Prostate gland (tissue), 2 donors: ENCODE measurements around the gene MAGI2.

Experiments used
- POLR2A ChIP-seq: fragments of 450-650 bp; IDR thresholded peaks from one replicate; pipeline ENCODE4 v1.6.1; 2016; ENCODE audit warnings: antibody characterized with exemption, mild to moderate bottlenecking
- TF ChIP-seq, protein P1 (sequence below), 4 experiments: fragments of 200-600 bp in 2 of 4; fragments of 450-650 bp in 2 of 4; sonication (generic) in 2 of 4; IDR thresholded peaks; 1 replicate in 3 of 4; 2 replicates in 1 of 4; pipeline ENCODE4 v1.5.1; 2016 to 2019; ENCODE audit warnings: antibody characterized with exemption in 4 of 4, mild to moderate bottlenecking in 2 of 4, moderate library complexity in 2 of 4

DNA sequence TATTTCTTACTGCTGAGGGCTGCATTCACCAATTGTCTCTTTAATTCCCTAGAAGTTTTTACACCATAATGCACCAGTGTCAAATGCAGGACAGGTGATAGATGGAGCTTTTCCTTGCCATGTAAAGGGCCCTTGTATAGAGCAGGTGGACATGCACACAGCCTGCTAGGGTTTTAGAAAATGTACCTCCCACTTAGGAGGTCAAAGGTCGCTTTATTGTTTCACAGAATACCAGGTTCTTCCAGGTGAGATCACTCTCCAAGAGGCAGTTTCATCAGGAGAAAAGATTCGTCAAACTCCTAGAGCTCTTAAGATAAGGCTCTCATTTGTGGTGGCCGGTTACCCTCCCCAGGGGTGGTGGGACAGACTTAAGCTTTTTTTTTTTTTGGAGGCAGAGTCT lies 1439.1 kb downstream of the MAGI2 start:
- TF ChIP-seq, protein P1, sequence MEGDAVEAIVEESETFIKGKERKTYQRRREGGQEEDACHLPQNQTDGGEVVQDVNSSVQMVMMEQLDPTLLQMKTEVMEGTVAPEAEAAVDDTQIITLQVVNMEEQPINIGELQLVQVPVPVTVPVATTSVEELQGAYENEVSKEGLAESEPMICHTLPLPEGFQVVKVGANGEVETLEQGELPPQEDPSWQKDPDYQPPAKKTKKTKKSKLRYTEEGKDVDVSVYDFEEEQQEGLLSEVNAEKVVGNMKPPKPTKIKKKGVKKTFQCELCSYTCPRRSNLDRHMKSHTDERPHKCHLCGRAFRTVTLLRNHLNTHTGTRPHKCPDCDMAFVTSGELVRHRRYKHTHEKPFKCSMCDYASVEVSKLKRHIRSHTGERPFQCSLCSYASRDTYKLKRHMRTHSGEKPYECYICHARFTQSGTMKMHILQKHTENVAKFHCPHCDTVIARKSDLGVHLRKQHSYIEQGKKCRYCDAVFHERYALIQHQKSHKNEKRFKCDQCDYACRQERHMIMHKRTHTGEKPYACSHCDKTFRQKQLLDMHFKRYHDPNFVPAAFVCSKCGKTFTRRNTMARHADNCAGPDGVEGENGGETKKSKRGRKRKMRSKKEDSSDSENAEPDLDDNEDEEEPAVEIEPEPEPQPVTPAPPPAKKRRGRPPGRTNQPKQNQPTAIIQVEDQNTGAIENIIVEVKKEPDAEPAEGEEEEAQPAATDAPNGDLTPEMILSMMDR (IDR thresholded peaks at IDR 0.05): no peak
- TF ChIP-seq POLR2A: no peak
